Stimulated activated CD4-positive, alpha-beta T cell treated with anti-CD3 and anti-CD28 coated beads, Interleukin-1b, Interleukin-23, amount 100 ng/mL, for 1 hour (primary cell): ENCODE measurements around the gene BDH1.
"Not testable (repeated sequence)": the region's sequence is repeated elsewhere in the genome, so short reads cannot be mapped to it uniquely, and the experiment has no call there.

Experiments used
- DNase-seq, 2 donors: peaks; one replicate each; pipeline ENCODE4 v3.0.0-alpha.2; 2020; ENCODE audit warnings: low read depth in 2 of 2

Gene BDH1

DNA sequence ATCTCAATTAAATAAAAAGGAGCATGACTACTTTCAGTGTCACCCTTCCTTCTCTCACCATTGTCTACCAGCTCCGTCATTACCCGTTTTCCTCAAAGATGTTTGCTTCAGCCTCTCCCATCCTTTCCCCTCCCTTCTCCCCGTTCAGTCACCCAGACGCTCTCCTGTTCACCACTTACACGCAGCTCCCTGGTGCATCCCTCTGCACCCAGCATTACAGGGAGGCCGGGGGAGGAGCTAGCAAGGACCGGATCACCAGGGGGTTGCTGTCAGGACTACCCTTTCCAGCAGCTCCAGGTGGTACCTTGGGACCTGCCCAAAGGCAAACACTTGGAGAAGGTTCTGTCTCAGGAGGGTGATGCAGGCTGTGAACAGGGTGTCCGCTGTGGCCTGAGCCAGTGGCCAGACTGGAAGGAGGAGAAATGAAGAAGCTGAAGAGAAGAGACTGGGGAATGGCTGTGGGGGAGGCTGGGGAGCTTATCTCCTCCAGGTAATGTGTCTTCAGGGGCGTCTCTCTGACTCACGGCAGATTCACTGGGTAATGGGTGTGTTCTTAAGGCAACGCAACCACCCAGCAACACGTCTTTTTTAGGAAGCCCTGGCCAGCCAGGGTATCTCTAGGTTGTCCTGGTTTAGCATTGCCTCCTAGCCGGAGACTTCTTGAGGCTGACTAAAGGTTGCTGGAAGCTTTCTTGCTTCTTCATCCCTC is 21.8 kb upstream of the BDH1 start:
- DNase-seq, result no peak

DNA sequence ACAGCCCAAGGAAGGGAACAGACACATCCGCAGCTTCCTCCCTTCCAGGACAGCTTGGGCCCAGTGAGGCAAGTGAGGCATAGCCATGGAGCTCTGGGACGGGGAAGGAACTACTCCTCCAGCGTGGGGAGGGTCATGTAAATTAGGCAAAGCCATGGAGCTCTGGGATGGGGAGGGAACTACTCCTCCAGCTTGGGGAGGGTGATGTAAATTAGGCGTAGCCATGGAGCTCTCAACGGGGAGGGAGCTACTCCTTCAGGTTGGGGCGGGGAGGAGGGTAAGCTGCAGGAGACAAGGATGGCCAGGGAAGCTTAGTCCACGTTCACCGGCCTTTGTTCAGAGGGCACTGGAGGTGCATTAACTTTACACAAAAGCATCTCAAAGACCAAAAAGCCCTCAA is 21.1 kb upstream of the BDH1 start:
- no peak for DNase-seq

DNA sequence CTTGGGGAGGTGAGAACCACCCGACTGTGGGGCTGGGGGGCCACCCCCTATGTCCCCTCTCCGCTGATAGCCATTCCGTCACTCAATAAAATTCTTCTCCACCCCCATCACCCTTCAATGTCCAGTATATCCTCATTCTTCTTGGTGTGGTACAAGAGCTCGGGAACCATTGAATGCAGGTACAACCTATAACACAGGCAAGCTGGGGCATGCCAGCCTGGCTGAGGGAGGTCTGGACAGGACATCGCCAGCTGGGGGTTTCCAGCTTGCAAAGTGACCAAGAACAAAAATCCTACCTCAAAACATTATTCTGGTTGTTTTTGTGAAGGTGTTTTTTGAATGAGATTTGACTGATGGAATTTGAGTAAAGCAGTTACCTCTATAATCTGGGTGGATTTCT is 19.6 kb upstream of the BDH1 start:
- DNase-seq, result no peak

DNA sequence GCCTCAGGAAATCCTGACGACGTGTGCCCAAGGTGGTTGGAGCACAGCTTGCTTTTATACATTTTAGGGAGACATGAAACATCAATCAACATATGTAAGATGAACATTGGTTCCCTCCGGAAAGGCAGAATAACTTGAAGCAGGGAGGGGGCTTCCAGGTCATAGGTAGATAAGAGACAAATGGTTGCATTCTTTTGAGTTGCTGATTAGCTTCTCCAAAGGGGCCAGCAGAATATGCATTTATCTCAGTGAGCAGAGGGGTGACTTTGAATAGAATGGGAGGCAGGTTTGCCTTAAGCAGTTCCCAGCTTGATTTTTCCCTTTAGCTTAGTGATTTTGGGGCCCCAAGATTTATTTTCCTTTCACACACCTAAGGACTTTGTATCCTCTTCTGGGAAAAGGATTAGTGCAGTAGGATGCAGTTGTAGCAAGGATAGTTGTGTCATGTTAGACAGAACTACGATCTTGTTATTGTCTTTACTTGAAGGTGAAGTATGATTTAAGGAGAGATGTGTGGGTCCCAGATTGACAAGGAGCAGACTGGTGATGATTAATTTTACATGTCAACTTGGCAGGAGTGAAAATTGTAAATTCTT is 18.7 kb upstream of the BDH1 start:
- not testable (repeated sequence) for DNase-seq

- DNase-seq, result no peak
Measured at GRCh38 chr3:197573048-197573767, 17.4 kb upstream of the BDH1 start.

DNA sequence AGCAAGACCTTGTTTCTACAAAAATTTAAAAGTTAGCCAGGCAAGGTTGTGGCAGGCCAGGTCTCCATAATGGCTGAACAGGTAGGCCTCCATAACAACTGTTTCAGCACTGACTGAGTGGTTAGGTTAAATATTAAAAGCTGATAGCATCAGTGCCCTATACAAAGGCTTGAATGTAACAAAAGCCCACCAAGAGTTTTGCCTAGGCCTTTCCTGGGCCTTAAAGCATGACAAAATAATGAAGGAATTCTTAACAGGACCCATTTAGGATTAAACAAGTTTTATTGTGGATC is 16.1 kb upstream of the BDH1 start:
- not testable (repeated sequence) for DNase-seq

DNA sequence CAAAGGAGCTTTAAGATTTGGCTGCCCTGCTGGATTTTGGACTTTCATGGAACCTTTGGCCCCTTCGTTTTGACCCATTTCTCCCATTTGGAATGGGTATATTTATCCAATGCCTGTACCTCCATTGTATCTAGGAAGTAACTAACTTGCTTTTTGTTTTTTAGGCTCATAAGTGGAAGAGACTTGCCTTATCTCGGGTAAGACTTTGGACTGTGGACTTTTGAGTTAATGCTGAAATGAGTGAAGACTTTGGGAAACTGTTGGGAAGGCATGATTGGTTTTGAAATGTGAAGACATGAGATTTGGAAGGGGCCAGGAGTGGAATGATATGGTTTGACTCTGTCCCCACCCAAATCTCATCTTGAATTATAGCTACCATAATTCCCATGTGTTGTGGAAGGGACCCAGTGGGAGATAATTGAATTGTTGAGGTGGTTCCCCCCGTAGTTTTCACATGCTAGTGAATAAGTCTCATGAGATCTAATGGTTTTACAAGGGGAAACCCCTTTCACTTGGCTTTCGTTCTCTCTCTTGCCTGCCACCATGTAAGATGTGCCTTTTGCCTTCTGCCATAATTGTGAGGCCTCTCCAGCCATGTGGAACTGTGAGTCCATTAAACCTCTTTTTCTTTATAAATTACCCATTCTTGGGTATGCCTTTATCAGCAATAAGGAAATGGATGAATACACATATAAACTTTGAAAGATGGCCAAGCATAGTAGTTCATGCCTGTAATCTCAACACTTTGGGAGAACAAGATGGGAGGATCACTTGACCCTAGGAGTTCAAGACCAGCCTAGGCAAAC is 15.5 kb upstream of the BDH1 start:
- DNase-seq, result not testable (repeated sequence)

GRCh38 chr3:197569433-197569832 is 13.7 kb upstream of the BDH1 start:
- not testable (repeated sequence) for DNase-seq

DNA sequence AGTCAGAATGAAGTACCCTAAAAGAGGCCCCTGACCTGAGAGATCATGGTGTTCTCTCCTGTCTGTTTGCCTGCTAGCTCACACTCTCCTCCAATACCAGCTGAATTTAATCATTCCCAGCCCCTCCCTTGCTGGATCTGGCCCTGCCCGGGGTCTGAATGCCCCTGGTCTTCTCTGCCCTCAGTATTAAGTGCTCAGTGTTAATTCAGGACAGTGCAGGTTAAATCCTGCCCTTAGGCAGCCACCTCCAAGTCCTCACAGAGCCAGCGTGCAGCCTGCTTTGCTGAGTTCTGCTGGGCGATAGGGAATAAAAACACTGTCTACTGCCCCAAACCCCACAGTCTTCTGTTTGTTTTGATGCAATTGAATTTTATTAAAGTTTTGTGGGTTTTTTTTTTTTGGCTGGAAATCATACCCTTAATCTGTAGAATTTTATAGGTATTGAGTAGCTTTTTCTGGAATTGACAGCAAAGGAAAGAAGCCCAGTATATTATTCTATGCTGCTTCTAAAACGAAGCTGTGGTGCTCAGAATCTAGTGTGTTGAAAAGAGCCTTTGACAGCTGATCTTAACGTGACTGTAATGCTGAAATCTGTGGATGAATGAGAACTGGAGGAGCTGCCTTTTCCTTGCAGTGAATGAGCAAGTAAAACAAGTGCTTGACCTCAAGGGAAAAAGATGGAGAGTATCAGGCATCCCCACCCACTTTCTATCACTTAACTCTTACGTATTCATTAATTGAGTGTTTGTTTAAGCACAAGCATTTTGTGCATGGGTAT is 12.3 kb upstream of the BDH1 start:
- DNase-seq, result no peak

GRCh38 chr3:197566155-197566554 is 10.4 kb upstream of the BDH1 start:
- DNase-seq, result not testable (repeated sequence)

GRCh38 chr3:197564097-197564843 is 8.5 kb upstream of the BDH1 start:
- no peak for DNase-seq

- DNase-seq, result no peak
Measured at GRCh38 chr3:197562398-197563251, 6.9 kb upstream of the BDH1 start.

- no peak for DNase-seq
Measured at GRCh38 chr3:197561926-197562325, 6.2 kb upstream of the BDH1 start.

GRCh38 chr3:197559651-197560050 is 3.9 kb upstream of the BDH1 start:
- no peak for DNase-seq

GRCh38 chr3:197554562-197555280 is 1.0 kb downstream of the BDH1 start:
- DNase-seq, result peak; percentile 74 to 81

- DNase-seq, result no peak
Measured at GRCh38 chr3:197554196-197554561, 1.6 kb downstream of the BDH1 start.

DNA sequence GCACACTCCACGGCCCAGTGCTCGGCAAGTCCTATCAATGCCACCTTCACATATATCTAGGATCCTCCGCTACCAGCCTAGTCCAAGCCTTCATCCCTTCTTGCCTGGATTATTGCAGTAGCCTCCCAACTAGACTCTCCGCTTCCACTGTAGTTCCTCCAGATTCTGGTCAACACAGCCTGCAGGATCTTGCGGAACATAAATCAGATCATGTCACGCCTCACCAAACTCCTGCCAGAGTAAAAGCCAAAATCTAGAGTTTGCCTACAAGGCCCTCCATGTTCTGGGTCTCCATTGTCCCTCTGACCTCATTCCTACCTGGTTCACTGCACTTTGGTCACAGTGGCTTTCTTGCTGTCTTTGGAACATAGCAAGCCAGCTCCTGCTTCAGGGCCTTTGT is 3.6 kb downstream of the BDH1 start:
- no peak for DNase-seq

DNA sequence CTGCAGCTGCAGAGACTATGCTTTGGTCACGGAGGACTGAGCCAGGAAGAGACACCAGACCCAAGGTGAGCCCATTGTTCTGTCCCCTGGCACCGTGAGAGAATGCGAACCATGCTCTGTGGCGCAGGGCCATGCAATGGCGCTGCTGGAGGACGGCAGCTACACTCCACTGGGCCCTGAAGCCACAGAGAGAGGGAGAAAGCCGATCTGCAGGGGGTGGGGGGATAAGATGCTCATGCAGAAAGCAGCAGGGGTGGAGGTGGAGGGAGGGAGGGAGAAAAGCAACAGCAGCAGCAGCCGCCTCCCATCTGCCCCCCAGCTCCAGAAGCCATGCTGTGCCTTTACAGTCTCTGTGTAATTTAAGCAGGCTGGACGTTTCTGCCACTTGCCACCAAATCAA is 5.3 kb downstream of the BDH1 start:
- DNase-seq, result no peak

DNA sequence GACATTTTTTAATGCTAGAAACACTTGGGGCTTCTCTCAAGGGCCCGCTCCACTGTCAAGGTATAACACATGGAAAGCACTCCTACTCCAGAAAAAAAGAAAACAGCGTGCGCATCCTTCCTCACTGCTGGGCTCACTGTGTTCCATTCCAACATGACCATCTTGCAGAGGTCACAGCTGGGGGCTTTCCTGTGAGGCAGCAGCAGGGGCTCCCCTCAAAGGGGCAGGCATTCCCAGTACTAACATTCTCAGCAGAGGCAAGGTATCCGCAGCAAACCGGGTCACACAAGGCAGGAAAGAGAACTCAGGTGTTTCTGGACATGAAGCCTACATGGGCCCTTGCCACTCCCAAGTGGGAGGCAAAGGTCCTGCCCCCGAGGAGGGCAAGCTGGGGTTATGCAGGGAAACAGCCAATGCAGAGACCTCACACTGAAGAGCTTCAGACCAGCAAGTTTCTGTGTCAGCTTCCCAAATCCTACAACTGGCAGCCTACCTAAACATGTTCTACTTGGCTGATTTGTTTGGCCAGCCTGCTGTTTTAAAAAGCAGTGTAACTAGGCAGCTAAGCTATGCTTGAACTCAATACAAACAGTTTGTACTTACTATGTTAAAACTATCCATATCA is 6.4 kb downstream of the BDH1 start:
- DNase-seq, result no peak
